RWPE1 (cell line): Measurements from ENCODE around the gene OR9Q2.

ENCODE experiments used
- CTCF ChIA-PET: fragments of 350-600 bp; sonication (Branson Sonifier 250); formaldehyde crosslinking; extraction: SDS; loops from one replicate; lab custom pipeline; 2021; lab: Yijun Ruan, JAX
- POLR2A ChIA-PET: fragments of 400-600 bp; formaldehyde crosslinking; extraction: SDS; loops from one replicate; lab custom pipeline; 2020; ENCODE audit warnings: antibody characterized with exemption; ENCODE audit not compliant: low non-redundant PET; lab: Yijun Ruan, JAX
- DNase-seq: peaks from one replicate; pipeline ENCODE4 v3.0.0; 2012; ENCODE audit warnings: low spot score
- H3K27ac ChIP-seq: fragments of 450-650 bp; 2 replicates; pipeline ENCODE4 v1.5.1; 2017
- TF ChIP-seq, protein P1 (sequence below): fragments of 450-650 bp; conservative IDR thresholded peaks from 2 replicates; pipeline ENCODE4 v1.5.1; 2017; ENCODE audit warnings: low read depth, mild to moderate bottlenecking

Gene OR9Q2

DNA sequence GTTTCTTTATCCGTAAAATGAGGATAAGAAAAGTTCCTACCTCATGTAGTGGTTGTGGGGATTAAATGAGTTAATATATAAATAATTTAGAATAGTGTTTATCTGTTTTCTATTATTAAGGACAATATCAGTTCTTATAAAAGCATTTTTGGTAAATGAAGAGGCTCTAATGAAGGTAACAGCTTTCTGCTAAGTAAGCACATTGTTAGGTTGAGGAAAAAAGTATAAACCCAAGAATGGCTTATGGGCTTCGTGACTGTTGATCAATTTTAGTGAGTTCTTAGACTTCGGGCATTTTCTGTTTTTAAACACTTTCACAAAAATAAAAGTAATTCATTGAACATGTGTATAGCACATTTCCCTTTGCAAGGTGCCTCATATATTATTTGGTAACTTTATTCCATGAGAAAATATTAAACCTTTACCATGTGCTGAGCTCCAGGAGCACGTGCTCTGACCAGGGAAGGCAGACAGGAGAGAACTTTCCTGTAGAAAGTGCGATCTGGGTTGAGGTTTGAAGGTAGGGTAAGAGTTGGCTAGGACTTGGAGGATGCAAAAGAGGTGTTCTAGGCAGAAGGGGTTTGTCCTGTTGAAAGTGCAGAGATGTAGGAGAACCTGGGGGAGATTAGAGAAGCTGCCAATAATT is 11.3 kb upstream of the OR9Q2 start:
- TF ChIP-seq, protein P1, sequence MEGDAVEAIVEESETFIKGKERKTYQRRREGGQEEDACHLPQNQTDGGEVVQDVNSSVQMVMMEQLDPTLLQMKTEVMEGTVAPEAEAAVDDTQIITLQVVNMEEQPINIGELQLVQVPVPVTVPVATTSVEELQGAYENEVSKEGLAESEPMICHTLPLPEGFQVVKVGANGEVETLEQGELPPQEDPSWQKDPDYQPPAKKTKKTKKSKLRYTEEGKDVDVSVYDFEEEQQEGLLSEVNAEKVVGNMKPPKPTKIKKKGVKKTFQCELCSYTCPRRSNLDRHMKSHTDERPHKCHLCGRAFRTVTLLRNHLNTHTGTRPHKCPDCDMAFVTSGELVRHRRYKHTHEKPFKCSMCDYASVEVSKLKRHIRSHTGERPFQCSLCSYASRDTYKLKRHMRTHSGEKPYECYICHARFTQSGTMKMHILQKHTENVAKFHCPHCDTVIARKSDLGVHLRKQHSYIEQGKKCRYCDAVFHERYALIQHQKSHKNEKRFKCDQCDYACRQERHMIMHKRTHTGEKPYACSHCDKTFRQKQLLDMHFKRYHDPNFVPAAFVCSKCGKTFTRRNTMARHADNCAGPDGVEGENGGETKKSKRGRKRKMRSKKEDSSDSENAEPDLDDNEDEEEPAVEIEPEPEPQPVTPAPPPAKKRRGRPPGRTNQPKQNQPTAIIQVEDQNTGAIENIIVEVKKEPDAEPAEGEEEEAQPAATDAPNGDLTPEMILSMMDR: no peak
- H3K27ac ChIP-seq: no peak overlapping the region
- POLR2A ChIA-PET: no interaction called here
- CTCF ChIA-PET: no interaction called here
- DNase-seq: no peak

DNA sequence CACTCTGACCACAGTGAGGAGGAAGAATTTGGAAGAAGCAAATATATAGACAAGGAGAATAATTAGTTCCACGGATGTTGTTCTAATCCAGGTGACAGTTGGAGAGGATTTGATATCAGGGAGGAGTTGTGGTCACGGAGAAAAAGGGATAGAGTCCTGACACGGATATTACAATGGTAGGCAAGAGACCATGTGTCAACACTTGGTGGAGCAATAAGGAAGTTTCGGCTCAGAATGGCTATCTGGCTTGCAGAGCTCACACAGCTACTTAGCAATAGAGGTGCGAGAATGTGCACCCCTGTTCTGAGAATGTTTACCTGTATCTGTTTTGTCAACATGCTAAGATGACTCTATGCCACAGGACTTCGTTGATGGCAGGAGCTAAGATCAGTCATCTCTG is 10.4 kb upstream of the OR9Q2 start:
- CTCF ChIA-PET: no interaction called here

DNA sequence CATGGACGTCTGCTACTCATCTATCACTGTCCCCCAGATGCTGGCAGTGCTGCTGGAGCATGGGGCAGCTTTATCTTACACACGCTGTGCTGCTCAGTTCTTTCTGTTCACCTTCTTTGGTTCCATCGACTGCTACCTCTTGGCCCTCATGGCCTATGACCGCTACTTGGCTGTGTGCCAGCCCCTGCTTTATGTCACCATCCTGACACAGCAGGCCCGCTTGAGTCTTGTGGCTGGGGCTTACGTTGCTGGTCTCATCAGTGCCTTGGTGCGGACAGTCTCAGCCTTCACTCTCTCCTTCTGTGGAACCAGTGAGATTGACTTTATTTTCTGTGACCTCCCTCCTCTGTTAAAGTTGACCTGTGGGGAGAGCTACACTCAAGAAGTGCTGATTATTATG is 9.2 kb upstream of the OR9Q2 start:
- H3K27ac ChIP-seq: no peak overlapping the region
- CTCF ChIA-PET: interaction anchor here (0.7 kb wide), 1 partner anchor 1920 kb away, joined by 4 read pairs; no protein-coding TSS in a partner anchor
- POLR2A ChIA-PET: no interaction called here
- TF ChIP-seq, protein P1: no peak
- DNase-seq: no peak

More for the DNA sequence above, 10.4 kb upstream of the OR9Q2 start:
- no peak for DNase-seq
- TF ChIP-seq, protein P1: no peak
- POLR2A ChIA-PET: no interaction called here
- no peak overlapping the region for H3K27ac ChIP-seq

DNA sequence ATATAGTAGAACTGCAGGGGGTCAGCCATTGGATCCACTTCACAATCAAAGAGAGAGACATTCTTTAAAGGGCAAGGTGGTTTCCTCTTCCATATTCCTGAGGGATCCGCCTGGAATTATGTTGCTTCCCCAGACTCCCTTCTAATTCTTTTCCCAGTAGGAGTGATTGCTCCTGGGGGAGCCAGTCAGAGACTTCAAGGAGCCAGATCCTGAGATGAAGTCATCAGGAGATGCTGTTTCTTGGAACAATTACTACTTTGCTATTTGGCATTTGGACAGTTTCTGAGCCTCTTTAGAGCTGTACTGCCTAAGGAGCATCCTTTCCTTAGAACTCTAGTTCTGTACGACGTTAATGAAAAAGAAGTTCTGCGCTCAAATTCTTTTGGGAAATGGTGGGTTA is 1.9 kb upstream of the OR9Q2 start:
- POLR2A ChIA-PET: no interaction called here
- TF ChIP-seq, protein P1: no peak
- CTCF ChIA-PET: no interaction called here
- no peak for DNase-seq
- no peak overlapping the region for H3K27ac ChIP-seq

DNA sequence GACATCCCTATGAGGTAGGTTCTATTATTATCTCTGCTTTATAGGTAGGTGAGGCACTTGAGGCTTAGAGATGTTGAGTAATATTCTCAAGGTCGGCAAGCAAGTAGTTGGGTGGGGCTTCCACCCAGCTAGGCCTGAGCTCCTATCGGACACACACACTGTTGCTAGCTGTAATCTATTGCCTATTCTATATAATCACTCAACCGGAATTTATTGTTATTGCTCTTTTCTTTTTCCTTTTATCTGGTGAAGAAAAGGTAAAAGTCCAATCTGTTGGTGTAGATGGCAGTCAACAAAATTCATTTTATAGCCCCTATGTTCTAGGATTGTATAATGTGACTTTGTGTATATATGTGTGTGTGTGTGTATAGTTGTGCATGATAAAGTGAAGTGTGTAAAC is 3.4 kb downstream of the OR9Q2 start:
- POLR2A ChIA-PET: no interaction called here
- DNase-seq: no peak
- no peak overlapping the region for H3K27ac ChIP-seq
- CTCF ChIA-PET: no interaction called here
- TF ChIP-seq, protein P1: no peak

DNA sequence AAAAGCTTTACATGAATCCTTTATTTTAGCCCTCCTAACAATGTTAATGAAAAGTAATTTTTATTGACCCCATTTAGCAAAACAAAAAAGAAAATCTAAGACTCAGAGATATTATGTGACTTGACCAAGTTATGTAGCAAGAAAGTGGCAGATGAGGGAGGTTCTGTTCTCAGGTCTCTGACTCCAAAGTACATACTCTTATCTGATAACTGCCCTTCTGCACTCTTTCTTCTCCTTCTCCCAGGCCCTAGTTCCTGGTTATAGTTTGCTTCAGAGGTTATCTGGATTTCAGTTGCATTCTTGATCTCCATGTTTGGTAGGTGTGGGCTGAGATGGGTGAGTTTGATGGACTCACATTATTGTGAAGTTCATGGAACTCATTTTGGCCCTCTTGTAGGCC is 4.5 kb downstream of the OR9Q2 start:
- no peak for DNase-seq
- POLR2A ChIA-PET: no interaction called here

More for the DNA sequence above, 4.5 kb downstream of the OR9Q2 start:
- CTCF ChIA-PET: no interaction called here
- TF ChIP-seq, protein P1: no peak
- H3K27ac ChIP-seq: no peak overlapping the region
